Gastroesophageal sphincter (tissue), 4 donors: Measurements from ENCODE around the gene VANGL1. TPM values are rescaled to one million over a fixed set of nuclear protein-coding genes. Genes with fewer than 3 reads are reported as not detected.

Experiments used
- ATAC-seq: fragments of 150-250 bp; one replicate; pipeline ENCODE4 v1.9.1; 2016; ENCODE audit warnings: mild to moderate bottlenecking, moderate library complexity
- H3K27ac ChIP-seq, 4 donors: fragments of 200-600 bp; sonication (generic) in 3 of 4; 1 replicate in 3 of 4; 2 replicates in 1 of 4; pipeline ENCODE4 v1.5.1; 2016 to 2019
- H3K27me3 ChIP-seq: fragments of 200-600 bp; sonication (generic); one replicate; pipeline ENCODE4 v1.5.1; 2019
- H3K36me3 ChIP-seq, 2 donors: fragments of 200-600 bp; sonication (generic); one replicate each; pipeline ENCODE4 v1.5.1; 2019; ENCODE audit warnings: control low read depth in 1 of 2
- H3K4me1 ChIP-seq, 3 donors: fragments of 200-600 bp; sonication (generic); 1 replicate in 2 of 3; 2 replicates in 1 of 3; pipeline ENCODE4 v1.5.1; 2016 to 2019; ENCODE audit warnings: control low read depth in 2 of 3
- H3K4me3 ChIP-seq, 2 donors: fragments of 200-600 bp; sonication (generic); one replicate each; pipeline ENCODE4 v1.5.1; 2019; ENCODE audit warnings: mild to moderate bottlenecking in 1 of 2, moderate library complexity in 1 of 2
- H3K9me3 ChIP-seq, 3 donors: fragments of 200-600 bp; sonication (generic); one replicate each; pipeline ENCODE4 v1.5.1; 2017 to 2019; ENCODE audit warnings: control low read depth in 2 of 3
- CTCF ChIP-seq, 4 experiments: fragments of 200-600 bp in 2 of 4; fragments of 450-650 bp in 2 of 4; sonication (generic) in 1 of 4; IDR thresholded peaks; one replicate each; pipeline ENCODE4 v1.5.1; 2017 to 2019; ENCODE audit warnings: antibody characterized with exemption in 4 of 4, mild to moderate bottlenecking in 2 of 4, moderate library complexity in 2 of 4
- EP300 ChIP-seq: sonication (generic); formaldehyde crosslinking; IDR thresholded peaks from one replicate; pipeline ENCODE4 v1.6.1; 2017; ENCODE audit warnings: antibody characterized with exemption, mild to moderate bottlenecking
- POLR2A ChIP-seq, 2 donors: fragments of 450-650 bp; IDR thresholded peaks; one replicate each; pipeline ENCODE4 v1.6.1; 2017; ENCODE audit warnings: antibody characterized with exemption in 2 of 2, mild to moderate bottlenecking in 2 of 2, moderate library complexity in 1 of 2
- POLR2AphosphoS5 ChIP-seq: sonication (generic); formaldehyde crosslinking; IDR thresholded peaks from one replicate; pipeline ENCODE4 v1.6.1; 2017; ENCODE audit warnings: antibody characterized with exemption
- WGBS, 2 donors: methylation state at CpG; one replicate each; pipeline ENCODE4 v1.1.5; 2018; ENCODE audit warnings: low coverage in 1 of 2; 5-methylcytosine and 5-hydroxymethylcytosine counted together
- total RNA-seq, 4 donors: library from RNA; depleted of rRNA; stranded (reverse); fragments of >200 nt; gene quantifications; one replicate each; pipeline ENCODE4 v1.1.0, GENCODE V29; 2016

VANGL1 gene
- total RNA-seq, 4 donors from 2014 or later = 9.7 to 18.2 (median 12.7) TPM

DNA sequence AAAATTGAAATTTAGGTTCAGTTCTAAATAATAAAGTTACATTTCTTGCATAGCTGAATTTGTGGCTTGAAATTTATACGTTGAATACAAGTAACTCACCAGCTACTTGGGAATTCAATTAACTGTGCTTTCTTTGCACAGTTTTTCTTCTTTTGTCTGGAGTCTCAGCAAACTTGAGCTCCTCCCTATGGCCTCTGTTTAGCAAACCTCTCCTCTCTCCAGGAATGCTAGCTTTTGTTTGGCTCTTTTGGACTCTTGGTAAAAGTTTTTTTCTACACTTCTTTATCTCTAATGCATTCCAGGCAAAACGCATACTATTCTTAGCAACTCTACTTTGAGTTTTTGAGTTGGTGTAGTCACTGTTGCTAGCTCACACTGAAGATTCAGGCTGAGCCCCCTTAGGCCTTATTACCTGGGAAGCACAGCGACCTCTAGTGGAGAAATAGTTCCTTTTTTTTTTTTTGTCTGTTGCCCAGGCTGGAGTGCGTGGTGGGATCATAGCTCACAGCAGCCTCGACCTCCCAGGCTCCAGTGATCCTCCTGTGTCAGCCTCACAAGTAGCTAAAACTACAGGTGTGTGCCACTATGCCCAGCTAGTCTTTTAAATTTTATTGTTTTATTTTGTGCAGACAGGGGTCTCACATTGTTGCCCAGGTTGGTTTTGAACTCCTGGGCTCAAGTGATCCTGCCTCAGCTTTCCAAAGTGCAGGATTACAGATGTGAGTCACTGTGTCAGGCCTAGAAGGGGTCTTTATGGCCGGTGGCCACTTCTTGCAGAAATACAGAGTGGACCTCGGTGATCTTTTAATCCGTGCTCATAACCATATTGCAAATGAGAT, 65.0 kb downstream of the VANGL1 start:
- 27 to 53% methylated on average over 5 to 8 of the region's 8 CpGs for WGBS, 2 donors
- Histone ChIP-seq H3K27me3 (no peaks in the 10 kb centered on the region), H3K27ac (no peak overlapping the region), H3K9me3 (no peaks in the 10 kb centered on the region), H3K4me1 (peaks cover 0 to 11% (median 0%) of the 10 kb centered on the region in 3 donors), H3K4me3 (no peak overlapping the region), H3K36me3 (peaks cover 0 to 28% of the 10 kb centered on the region in 2 donors)
- no peak for TF ChIP-seq POLR2AphosphoS5
- peak in 3 of 4 experiments; percentile 48 to 67 (median 55) for TF ChIP-seq CTCF (IDR thresholded peaks at IDR 0.05)
- ATAC-seq = no peak

DNA sequence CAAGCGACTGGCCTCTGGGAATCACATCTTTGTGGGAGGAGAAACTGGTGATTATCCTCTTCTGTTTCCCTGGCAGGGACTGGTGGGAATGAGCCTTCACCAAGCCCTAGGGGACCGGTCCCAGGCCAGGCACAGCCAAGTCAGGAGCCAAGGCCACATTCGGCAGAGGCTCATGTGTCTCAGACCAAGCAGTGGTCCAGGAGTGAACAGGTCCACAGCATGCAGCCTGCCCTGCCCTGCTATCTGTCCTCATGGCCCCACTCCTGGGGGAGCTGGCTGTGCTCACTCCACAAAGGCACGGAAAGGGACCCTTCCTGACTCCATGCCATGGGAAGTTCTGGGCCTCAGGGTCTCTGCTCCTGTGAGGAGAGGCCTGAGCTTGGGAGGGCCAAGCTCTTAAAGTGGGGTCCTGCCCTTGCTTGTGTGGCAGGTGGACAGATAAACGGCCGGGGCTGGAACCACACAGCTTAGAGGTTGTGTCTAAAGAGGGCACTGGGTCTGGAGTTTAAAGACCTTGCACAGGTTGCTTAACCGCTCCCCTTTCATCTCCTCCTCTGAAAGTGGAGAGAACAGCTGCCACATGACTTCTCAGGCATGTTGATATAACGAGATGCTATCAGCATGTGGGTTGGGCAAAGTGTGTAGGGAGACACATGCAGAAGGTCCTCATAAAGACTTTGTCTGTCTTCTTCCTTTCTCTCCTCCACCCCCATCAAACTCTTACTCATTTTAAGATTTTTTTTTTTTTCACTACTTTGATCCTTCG, 69.3 kb downstream of the VANGL1 start:
- Histone ChIP-seq H3K4me3 (no peak overlapping the region), H3K27ac (no peak overlapping the region), H3K36me3 (peaks cover 0 to 6% of the 10 kb centered on the region in 2 donors), H3K4me1 (peaks cover 0 to 11% (median 0%) of the 10 kb centered on the region in 3 donors), H3K27me3 (no peaks in the 10 kb centered on the region), H3K9me3 (no peaks in the 10 kb centered on the region)
- no peak for TF ChIP-seq EP300
- TF ChIP-seq POLR2AphosphoS5 = no peak
- no peak for TF ChIP-seq CTCF (IDR thresholded peaks at IDR 0.05)
- no peak for TF ChIP-seq POLR2A (IDR thresholded peaks at IDR 0.05)
- no peak for ATAC-seq
- 23 to 29% methylated on average over 2 of the region's 9 CpGs for WGBS, 2 donors

GRCh38 chr1:115712911-115713609, 71.3 kb downstream of the VANGL1 start:
- TF ChIP-seq POLR2A (IDR thresholded peaks at IDR 0.05) (no peak), EP300 (no peak), POLR2AphosphoS5 (no peak), CTCF (IDR thresholded peaks at IDR 0.05) (no peak)
- H3K4me1 ChIP-seq = no peaks in the 10 kb centered on the region
- no peaks in the 10 kb centered on the region for H3K9me3 ChIP-seq
- ATAC-seq = no peak
- H3K36me3 ChIP-seq = peaks cover 0 to 6% of the 10 kb centered on the region in 2 donors
- 62 to 70% methylated on average over 4 to 5 of the region's 10 CpGs for WGBS, 2 donors
- H3K27ac ChIP-seq = no peak overlapping the region
- H3K27me3 ChIP-seq = no peaks in the 10 kb centered on the region
- H3K4me3 ChIP-seq = no peak overlapping the region

- Histone ChIP-seq H3K27me3 (no peaks in the 10 kb centered on the region), H3K9me3 (no peaks in the 10 kb centered on the region), H3K4me3 (no peak overlapping the region), H3K27ac (no peak overlapping the region), H3K36me3 (peaks cover 0 to 6% of the 10 kb centered on the region in 2 donors), H3K4me1 (no peaks in the 10 kb centered on the region)
- TF ChIP-seq EP300 = no peak
- no peak for TF ChIP-seq POLR2AphosphoS5
- no peak for TF ChIP-seq CTCF (IDR thresholded peaks at IDR 0.05)
- TF ChIP-seq POLR2A (IDR thresholded peaks at IDR 0.05) = no peak
- ATAC-seq = no peak
- 78% methylated on average over 3 to 4 of the region's 5 CpGs for WGBS, 2 donors
These were observed 72.1 kb downstream of the VANGL1 start for GRCh38 chr1:115713906-115714305.
